GM19455 (cell line): ENCODE measurements around the gene DENND1A.
"Not testable (repeated sequence)": the region's sequence is repeated elsewhere in the genome, so short reads cannot be mapped to it uniquely, and the experiment has no call there.

ENCODE experiments used
- ATAC-seq: cut with Tn5 transposase; IDR thresholded peaks from one replicate; pipeline ENCODE4 v1.9.1; 2021; ENCODE audit not compliant: unreplicated experiment

Gene DENND1A

GRCh38 chr9:123923377-123923776, 6.5 kb downstream of the DENND1A start:
- ATAC-seq: no peak

- ATAC-seq: no peak
These were observed 7.0 kb downstream of the DENND1A start for GRCh38 chr9:123922911-123923310.

- no peak for ATAC-seq
These were observed 7.5 kb downstream of the DENND1A start for GRCh38 chr9:123922431-123922830.

GRCh38 chr9:123914517-123915196, 15.3 kb downstream of the DENND1A start:
- ATAC-seq: no peak

GRCh38 chr9:123912167-123912897, 17.6 kb downstream of the DENND1A start:
- ATAC-seq: no peak

GRCh38 chr9:123911024-123911423, 18.9 kb downstream of the DENND1A start:
- no peak for ATAC-seq

GRCh38 chr9:123909192-123909591, 20.7 kb downstream of the DENND1A start:
- not testable (repeated sequence) for ATAC-seq

- not testable (repeated sequence) for ATAC-seq
These were observed 26.4 kb downstream of the DENND1A start for GRCh38 chr9:123903550-123903949.

- ATAC-seq: no peak
These were observed 35.1 kb downstream of the DENND1A start for GRCh38 chr9:123894822-123895221.

GRCh38 chr9:123893831-123894460, 36.0 kb downstream of the DENND1A start:
- no peak for ATAC-seq

GRCh38 chr9:123893115-123893514, 36.8 kb downstream of the DENND1A start:
- ATAC-seq: no peak

- ATAC-seq: no peak
These were observed 42.1 kb downstream of the DENND1A start for GRCh38 chr9:123887837-123888236.

- not testable (repeated sequence) for ATAC-seq
These were observed 44.1 kb downstream of the DENND1A start for GRCh38 chr9:123885834-123886233.

- no peak for ATAC-seq
These were observed 46.3 kb downstream of the DENND1A start for GRCh38 chr9:123883634-123884033.

- no peak for ATAC-seq
These were observed 48.3 kb downstream of the DENND1A start for GRCh38 chr9:123881604-123882003.

GRCh38 chr9:123880420-123880819, 49.5 kb downstream of the DENND1A start:
- ATAC-seq: no peak

- ATAC-seq: no peak
These were observed 53.2 kb downstream of the DENND1A start for GRCh38 chr9:123876750-123877149.

- ATAC-seq: no peak
These were observed 57.2 kb downstream of the DENND1A start for GRCh38 chr9:123872710-123873109.

- no peak for ATAC-seq
These were observed 58.1 kb downstream of the DENND1A start for GRCh38 chr9:123871781-123872180.

- ATAC-seq: no peak
These were observed 61.9 kb downstream of the DENND1A start for GRCh38 chr9:123868002-123868401.

- no peak for ATAC-seq
These were observed 62.9 kb downstream of the DENND1A start for GRCh38 chr9:123867034-123867433.

- no peak for ATAC-seq
These were observed 63.4 kb downstream of the DENND1A start for GRCh38 chr9:123866497-123866896.
